Neural cell (in vitro differentiated cells): Measurements from ENCODE around the gene LEF1. TPM values are rescaled to one million over a fixed set of nuclear protein-coding genes. Genes with fewer than 3 reads are reported as not detected.

Source experiments
- H2AFZ ChIP-seq: fragments of 200-600, 300-800 bp; sonication (generic), shearing (Covaris generic); 2 replicates; pipeline ENCODE4 v1.6.0; 2014; ENCODE audit warnings: low read depth, mild to moderate bottlenecking, antibody characterized with exemption, low read length, moderate library complexity
- H3F3A ChIP-seq: fragments of 200-600 bp; shearing (Covaris generic); 2 replicates; pipeline ENCODE4 v1.6.1; 2016; ENCODE audit warnings: mild to moderate bottlenecking, moderate library complexity, mixed read lengths, antibody characterized with exemption, low read length; ENCODE audit not compliant: insufficient read depth, poor library complexity, severe bottlenecking
- H3K27ac ChIP-seq: fragments of 200-600, 300-800 bp; sonication (generic), shearing (Covaris generic); 2 replicates; pipeline ENCODE4 v1.5.1; 2014; ENCODE audit warnings: mild to moderate bottlenecking, low read length, moderate library complexity
- H3K27me3 ChIP-seq: fragments of 300-800, 200-600 bp; sonication (generic), shearing (Covaris generic); 2 replicates; pipeline ENCODE4 v1.6.0; 2014; ENCODE audit warnings: mild to moderate bottlenecking, low read depth, low read length, moderate library complexity; ENCODE audit not compliant: insufficient read depth
- H3K36me3 ChIP-seq: fragments of 300-800, 200-600 bp; sonication (generic), shearing (Covaris generic); 2 replicates; pipeline ENCODE4 v1.5.1; 2014; ENCODE audit warnings: mild to moderate bottlenecking, antibody characterized with exemption, low read length, moderate library complexity; ENCODE audit not compliant: insufficient read depth
- H3K4me2 ChIP-seq: fragments of 300-800, 200-600 bp; sonication (generic), shearing (Covaris generic); 2 replicates; pipeline ENCODE4 v1.6.0; 2014; ENCODE audit warnings: mild to moderate bottlenecking, low read length
- H3K4me3 ChIP-seq: fragments of 300-800, 200-600 bp; sonication (generic), shearing (Covaris generic); 2 replicates; pipeline ENCODE4 v1.5.1; 2014; ENCODE audit warnings: mild to moderate bottlenecking, low read length, moderate library complexity
- H3K79me2 ChIP-seq: fragments of 200-600 bp; shearing (Covaris generic); replicated peaks from 2 replicates; pipeline ENCODE4 v1.6.0; 2014; ENCODE audit warnings: mild to moderate bottlenecking, low read length, moderate library complexity; ENCODE audit not compliant: insufficient read depth
- H3K9ac ChIP-seq: fragments of 300-800, 200-600 bp; sonication (generic), shearing (Covaris generic); 2 replicates; pipeline ENCODE4 v1.6.1; 2016; ENCODE audit warnings: mild to moderate bottlenecking, low read length, mixed read lengths
- H3K9me2 ChIP-seq: fragments of 200-600 bp; shearing (Covaris generic); 2 replicates; pipeline ENCODE4 v1.6.1; 2016; ENCODE audit warnings: mild to moderate bottlenecking, low read length, mixed read lengths; ENCODE audit not compliant: insufficient read depth
- H3K9me3 ChIP-seq: fragments of 200-600, 300-800 bp; sonication (generic), shearing (Covaris generic); 2 replicates; pipeline ENCODE4 v1.6.1; 2016; ENCODE audit warnings: mild to moderate bottlenecking, mixed run types, low read length, moderate library complexity, mixed read lengths
- H4K20me1 ChIP-seq: fragments of 200-600 bp; shearing (Covaris generic); 2 replicates; pipeline ENCODE4 v1.6.1; 2016; ENCODE audit warnings: mild to moderate bottlenecking, mixed run types; ENCODE audit not compliant: insufficient read depth
- CTCF ChIP-seq: fragments of 450-650 bp; IDR thresholded peaks from 2 replicates; pipeline ENCODE4 v1.5.1; 2014; ENCODE audit warnings: antibody characterized with exemption, mild to moderate bottlenecking, moderate library complexity; ENCODE audit not compliant: poor library complexity, severe bottlenecking
- EP300 ChIP-seq: fragments of 450-650 bp; conservative IDR thresholded peaks from 2 replicates; pipeline ENCODE4 v1.6.1; 2014; ENCODE audit warnings: antibody characterized with exemption, mild to moderate bottlenecking, moderate library complexity; ENCODE audit not compliant: poor library complexity, severe bottlenecking
- EZH2 ChIP-seq: fragments of 200-600, 300-800 bp; shearing (Covaris generic), sonication (generic); IDR thresholded peaks from 2 replicates; pipeline ENCODE4 v1.6.1; 2014; ENCODE audit warnings: antibody characterized with exemption, low read length, borderline replicate concordance, mild to moderate bottlenecking; ENCODE audit not compliant: insufficient read depth, poor library complexity, severe bottlenecking
- MXI1 ChIP-seq: fragments of 450-650 bp; conservative IDR thresholded peaks from 2 replicates; pipeline ENCODE4 v1.6.1; 2014; ENCODE audit warnings: antibody characterized with exemption, mild to moderate bottlenecking; ENCODE audit not compliant: poor library complexity, severe bottlenecking
- POLR2AphosphoS5 ChIP-seq: IDR thresholded peaks from 2 replicates; pipeline ENCODE4 v1.6.1; 2012
- RAD21 ChIP-seq: fragments of 450-650 bp; conservative IDR thresholded peaks from 2 replicates; pipeline ENCODE4 v1.6.1; 2014; ENCODE audit warnings: antibody characterized with exemption, mild to moderate bottlenecking, moderate library complexity
- REST ChIP-seq: IDR thresholded peaks from 2 replicates; pipeline ENCODE4 v1.6.1; 2012; ENCODE audit warnings: borderline replicate concordance
- SMC3 ChIP-seq: fragments of 450-650 bp; conservative IDR thresholded peaks from 2 replicates; pipeline ENCODE4 v1.6.1; 2014; ENCODE audit warnings: antibody characterized with exemption, mild to moderate bottlenecking, moderate library complexity; ENCODE audit not compliant: poor library complexity
- TAF1 ChIP-seq: IDR thresholded peaks from 2 replicates; pipeline ENCODE4 v1.6.1; 2012; ENCODE audit warnings: low read depth
- polyA plus RNA-seq: library from polyadenylated mRNA; depleted of rRNA; stranded (reverse); fragments of >200 nt; gene quantifications from 2 replicates; pipeline ENCODE4 v1.2.3, GENCODE V29; 2014

LEF1 gene
- polyA plus RNA-seq, 1 donor from 2014 or later: 0.78 TPM

GRCh38 chr4:108166038-108166437, 2.7 kb downstream of the LEF1 start:
- TF ChIP-seq TAF1: no peak
- TF ChIP-seq MXI1: no peak
- no peaks in the 10 kb centered on the region for H3K79me2 ChIP-seq
- H3K9ac ChIP-seq: no peak overlapping the region
- H3F3A ChIP-seq: no peaks in the 10 kb centered on the region
- H3K27me3 ChIP-seq: peaks cover 69% of the 10 kb centered on the region
- no peaks in the 10 kb centered on the region for H3K9me3 ChIP-seq
- no peaks in the 10 kb centered on the region for H3K9me2 ChIP-seq
- no peak overlapping the region for H3K27ac ChIP-seq
- H3K36me3 ChIP-seq: no peaks in the 10 kb centered on the region
- H3K4me3 ChIP-seq: no peak overlapping the region
- H3K4me2 ChIP-seq: no peak overlapping the region
- no peaks in the 10 kb centered on the region for H4K20me1 ChIP-seq
- no peak overlapping the region for H2AFZ ChIP-seq

- no peaks in the 10 kb centered on the region for H3F3A ChIP-seq
- H3K9me2 ChIP-seq: no peaks in the 10 kb centered on the region
- H3K9me3 ChIP-seq: no peaks in the 10 kb centered on the region
- TF ChIP-seq SMC3: no peak
- no peak for TF ChIP-seq MXI1
- TF ChIP-seq TAF1: no peak
- no peak for TF ChIP-seq EZH2
- no peak for TF ChIP-seq REST
- no peak for TF ChIP-seq EP300
- no peak for TF ChIP-seq POLR2AphosphoS5
- TF ChIP-seq CTCF: no peak
- no peak for TF ChIP-seq RAD21
- H4K20me1 ChIP-seq: no peaks in the 10 kb centered on the region
- H3K9ac ChIP-seq: no peak overlapping the region
- H3K27ac ChIP-seq: no peak overlapping the region
- no peak overlapping the region for H2AFZ ChIP-seq
- no peak overlapping the region for H3K4me3 ChIP-seq
- H3K36me3 ChIP-seq: no peaks in the 10 kb centered on the region
- no peaks in the 10 kb centered on the region for H3K79me2 ChIP-seq
- no peak overlapping the region for H3K4me2 ChIP-seq
- peaks cover 65% of the 10 kb centered on the region for H3K27me3 ChIP-seq
Observed at GRCh38 chr4:108165586-108165985, 3.1 kb downstream of the LEF1 start.

- no peaks in the 10 kb centered on the region for H3F3A ChIP-seq
- H3K4me2 ChIP-seq: no peak overlapping the region
- H2AFZ ChIP-seq: no peak overlapping the region
- H3K9me2 ChIP-seq: no peaks in the 10 kb centered on the region
- no peaks in the 10 kb centered on the region for H4K20me1 ChIP-seq
- no peak for TF ChIP-seq RAD21
- TF ChIP-seq EP300: no peak
- no peak for TF ChIP-seq EZH2
- TF ChIP-seq REST: no peak
- TF ChIP-seq MXI1: no peak
- no peak for TF ChIP-seq SMC3
- no peak for TF ChIP-seq POLR2AphosphoS5
- TF ChIP-seq CTCF: no peak
- TF ChIP-seq TAF1: no peak
- H3K27me3 ChIP-seq: peaks cover 42% of the 10 kb centered on the region
- no peaks in the 10 kb centered on the region for H3K79me2 ChIP-seq
- no peak overlapping the region for H3K9ac ChIP-seq
- H3K27ac ChIP-seq: no peak overlapping the region
- H3K4me3 ChIP-seq: no peak overlapping the region
- H3K36me3 ChIP-seq: no peaks in the 10 kb centered on the region
- no peaks in the 10 kb centered on the region for H3K9me3 ChIP-seq
Observed at GRCh38 chr4:108163351-108163750, 5.4 kb downstream of the LEF1 start.
